GM19395 (cell line): ENCODE results near the gene VASP.
"Not testable (repeated sequence)": the region's sequence is repeated elsewhere in the genome, so short reads cannot be mapped to it uniquely, and the experiment has no call there.

Source experiments
- ATAC-seq: cut with Tn5 transposase; IDR thresholded peaks from one replicate; pipeline ENCODE4 v1.9.1; 2021; ENCODE audit warnings: mild to moderate bottlenecking, moderate library complexity; ENCODE audit not compliant: unreplicated experiment

VASP gene

GRCh38 chr19:45496349-45496953 lies 10.8 kb upstream of the VASP start:
- ATAC-seq, result no peak

- no peak for ATAC-seq
Observed at GRCh38 chr19:45497791-45498190, 9.5 kb upstream of the VASP start.

- ATAC-seq, result no peak
Observed at GRCh38 chr19:45498411-45499195, 8.7 kb upstream of the VASP start, which contains the start of gene PPM1N. Gene PPM1N (plus strand): TSS chr19:45498443. CDS start chr19:45498473, 30 bp downstream.

GRCh38 chr19:45499196-45500180 lies 7.8 kb upstream of the VASP start:
- no peak for ATAC-seq

- no peak for ATAC-seq
Observed at GRCh38 chr19:45500918-45501729, 6.2 kb upstream of the VASP start.

GRCh38 chr19:45501730-45502014 lies 5.6 kb upstream of the VASP start:
- no peak for ATAC-seq

- ATAC-seq, result no peak
Observed at GRCh38 chr19:45502111-45502510, 5.2 kb upstream of the VASP start.

GRCh38 chr19:45503909-45504308 lies 3.4 kb upstream of the VASP start:
- ATAC-seq, result no peak

- no peak for ATAC-seq
Observed at GRCh38 chr19:45505151-45505995, 1.9 kb upstream of the VASP start.

GRCh38 chr19:45505996-45506245 lies 1.4 kb upstream of the VASP start:
- ATAC-seq, result no peak

- ATAC-seq, result peak; percentile 53
Observed at GRCh38 chr19:45506246-45506988, 862 bp upstream of the VASP start.

- ATAC-seq, result no peak
Observed at GRCh38 chr19:45507872-45508416, 665 bp downstream of the VASP start.

GRCh38 chr19:45508417-45508860 lies 1.2 kb downstream of the VASP start:
- ATAC-seq, result no peak

- no peak for ATAC-seq
Observed at GRCh38 chr19:45508861-45509691, 1.8 kb downstream of the VASP start.

- ATAC-seq, result no peak
Observed at GRCh38 chr19:45509692-45510015, 2.4 kb downstream of the VASP start.

- ATAC-seq, result not testable (repeated sequence)
Observed at GRCh38 chr19:45510352-45510751, 3.1 kb downstream of the VASP start.

- no peak for ATAC-seq
Observed at GRCh38 chr19:45511074-45511473, 3.8 kb downstream of the VASP start.

- no peak for ATAC-seq
Observed at GRCh38 chr19:45512881-45513483, 5.7 kb downstream of the VASP start.
